Endodermal cell (in vitro differentiated cells): ENCODE results near the gene DNAJC1. TPM values are rescaled to one million over a fixed set of nuclear protein-coding genes. Genes with fewer than 3 reads are reported as not detected.
A peak's percentile ranks its signal among the peaks of the same experiment; 100 is the strongest.

Experiments used
- DNase-seq: peaks from one replicate; pipeline ENCODE4 v3.0.0-alpha.2; 2017
- H3K27ac ChIP-seq: 2 replicates; pipeline ENCODE4 v1.5.1; 2013; ENCODE audit warnings: mild to moderate bottlenecking, low read depth, low read length, moderate library complexity
- H3K27me3 ChIP-seq: 2 replicates; pipeline ENCODE4 v1.6.1; 2013; ENCODE audit warnings: mild to moderate bottlenecking, low read length, moderate library complexity; ENCODE audit not compliant: insufficient read depth, control insufficient read depth, poor library complexity, severe bottlenecking
- H3K36me3 ChIP-seq: 2 replicates; pipeline ENCODE4 v1.7.0; 2013; ENCODE audit warnings: mild to moderate bottlenecking, low read length, moderate library complexity; ENCODE audit not compliant: control insufficient read depth, insufficient read depth
- H3K4me1 ChIP-seq: one replicate; pipeline ENCODE4 v1.7.0; 2013; ENCODE audit warnings: low read length; ENCODE audit not compliant: control insufficient read depth, insufficient read depth
- H3K4me3 ChIP-seq: 2 replicates; pipeline ENCODE4 v1.5.1; 2013; ENCODE audit warnings: mild to moderate bottlenecking, low read length, moderate library complexity
- H3K9ac ChIP-seq: 2 replicates; pipeline ENCODE4 v1.6.1; 2013; ENCODE audit warnings: mild to moderate bottlenecking, low read length, moderate library complexity; ENCODE audit not compliant: poor library complexity, severe bottlenecking; ENCODE audit errors: extremely low read depth
- H3K9me3 ChIP-seq: 2 replicates; pipeline ENCODE4 v1.6.1; 2013; ENCODE audit warnings: mild to moderate bottlenecking, low read length, moderate library complexity; ENCODE audit not compliant: control insufficient read depth
- H3K27ac Mint-ChIP-seq: 2 replicates; pipeline ENCODE4 v1.8.0; 2020; ENCODE audit warnings: mixed read lengths
- H3K27me3 Mint-ChIP-seq: 2 replicates; pipeline ENCODE4 v1.8.0; 2021; ENCODE audit warnings: mild to moderate bottlenecking, mixed read lengths; ENCODE audit not compliant: insufficient read depth
- H3K36me3 Mint-ChIP-seq: 2 replicates; pipeline ENCODE4 v1.8.0; 2020; ENCODE audit warnings: low read depth, mixed read lengths
- H3K4me1 Mint-ChIP-seq: 2 replicates; pipeline ENCODE4 v1.8.0; 2020; ENCODE audit warnings: mixed read lengths
- H3K4me3 Mint-ChIP-seq: 2 replicates; pipeline ENCODE4 v1.8.0; 2020; ENCODE audit warnings: mild to moderate bottlenecking, moderate library complexity, mixed read lengths
- H3K9me3 Mint-ChIP-seq: 2 replicates; pipeline ENCODE4 v1.8.0; 2020; ENCODE audit warnings: mild to moderate bottlenecking, mixed read lengths
- WGBS, 2 experiments: methylation state at CpG; one replicate each; pipeline versions ENCODE4 v1.1.5 to v1.1.7; 2013; ENCODE audit warnings: missing lambda C conversion rate in 2 of 2, mixed read lengths in 1 of 2; ENCODE audit not compliant: insufficient coverage in 1 of 2, insufficient read length in 1 of 2; 5-methylcytosine and 5-hydroxymethylcytosine counted together
- total RNA-seq, 2 donors: library from RNA; stranded (reverse); fragmentation: NEBNext Ultra II Directional in 1 of 2; extraction: Animal tissue kit (Norgen Biotek cat#: 25700) in 1 of 2; gene quantifications; 2 replicates in 1 of 2; 3 replicates in 1 of 2; pipeline ENCODE4 v1.2.1, GENCODE V29; 2021
- TF ChIP-seq, protein P1 (sequence below): fragments of 200-600 bp; sonication (generic); conservative IDR thresholded peaks from 2 replicates; pipeline ENCODE4 v1.5.0; 2021; ENCODE audit warnings: antibody characterized with exemption, mild to moderate bottlenecking

Gene DNAJC1
- total RNA-seq, 2 donors from 2014 or later = 23.5 to 30.4 TPM

DNA sequence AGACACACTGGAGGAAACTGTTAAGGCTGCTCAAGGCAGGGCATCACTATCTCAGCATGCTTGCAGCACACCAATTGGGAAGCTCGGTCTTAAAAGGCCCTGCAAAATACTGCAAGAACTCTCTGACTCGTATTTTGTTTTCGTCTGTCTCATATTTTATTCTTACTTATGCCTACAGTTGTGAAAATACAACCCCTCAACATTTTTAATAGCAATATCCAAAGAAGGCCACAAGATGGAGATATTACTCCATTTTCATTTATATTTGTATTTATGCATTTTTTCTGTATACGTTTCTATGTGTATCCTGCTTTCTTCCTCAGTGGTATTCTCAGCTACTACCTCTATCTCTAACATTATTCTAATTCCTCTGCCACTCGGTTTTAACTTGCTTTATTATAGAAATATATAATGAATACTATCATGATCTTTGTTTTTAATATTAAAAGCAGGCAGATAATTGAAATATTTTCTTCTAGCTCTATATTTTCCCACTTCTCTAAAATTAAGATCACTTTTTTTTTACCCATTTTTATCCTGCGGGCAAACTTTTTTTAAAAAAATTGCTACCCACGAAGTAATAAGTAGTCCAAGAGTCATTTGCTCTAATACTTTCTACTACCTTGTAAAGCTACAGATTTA is 10.0 kb downstream of the DNAJC1 start:
- Mint-ChIP-seq H3K4me1 (peaks cover 3% of the 10 kb centered on the region), H3K4me3 (no peak overlapping the region), H3K27ac (no peak overlapping the region), H3K27me3 (no peaks in the 10 kb centered on the region), H3K9me3 (no peaks in the 10 kb centered on the region), H3K36me3 (no peaks in the 10 kb centered on the region)
- DNase-seq = no peak
- no peaks in the 10 kb centered on the region for H3K4me1 ChIP-seq
- H3K27me3 ChIP-seq = no peaks in the 10 kb centered on the region
- H3K9ac ChIP-seq = no peak overlapping the region
- H3K9me3 ChIP-seq = no peaks in the 10 kb centered on the region
- no peak overlapping the region for H3K4me3 ChIP-seq
- H3K27ac ChIP-seq = no peak overlapping the region
- TF ChIP-seq, protein P1, sequence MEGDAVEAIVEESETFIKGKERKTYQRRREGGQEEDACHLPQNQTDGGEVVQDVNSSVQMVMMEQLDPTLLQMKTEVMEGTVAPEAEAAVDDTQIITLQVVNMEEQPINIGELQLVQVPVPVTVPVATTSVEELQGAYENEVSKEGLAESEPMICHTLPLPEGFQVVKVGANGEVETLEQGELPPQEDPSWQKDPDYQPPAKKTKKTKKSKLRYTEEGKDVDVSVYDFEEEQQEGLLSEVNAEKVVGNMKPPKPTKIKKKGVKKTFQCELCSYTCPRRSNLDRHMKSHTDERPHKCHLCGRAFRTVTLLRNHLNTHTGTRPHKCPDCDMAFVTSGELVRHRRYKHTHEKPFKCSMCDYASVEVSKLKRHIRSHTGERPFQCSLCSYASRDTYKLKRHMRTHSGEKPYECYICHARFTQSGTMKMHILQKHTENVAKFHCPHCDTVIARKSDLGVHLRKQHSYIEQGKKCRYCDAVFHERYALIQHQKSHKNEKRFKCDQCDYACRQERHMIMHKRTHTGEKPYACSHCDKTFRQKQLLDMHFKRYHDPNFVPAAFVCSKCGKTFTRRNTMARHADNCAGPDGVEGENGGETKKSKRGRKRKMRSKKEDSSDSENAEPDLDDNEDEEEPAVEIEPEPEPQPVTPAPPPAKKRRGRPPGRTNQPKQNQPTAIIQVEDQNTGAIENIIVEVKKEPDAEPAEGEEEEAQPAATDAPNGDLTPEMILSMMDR = peak; percentile 75
- 87 to 90% methylated on average over 3 to 6 of the region's 7 CpGs for WGBS, 2 experiments
- no peaks in the 10 kb centered on the region for H3K36me3 ChIP-seq

- DNase-seq = no peak
- Histone ChIP-seq H3K9me3 (peaks cover under 1% of the 10 kb centered on the region), H3K36me3 (no peaks in the 10 kb centered on the region), H3K27me3 (no peaks in the 10 kb centered on the region), H3K4me1 (no peaks in the 10 kb centered on the region), H3K9ac (no peak overlapping the region), H3K4me3 (no peak overlapping the region), H3K27ac (no peak overlapping the region)
- H3K36me3 Mint-ChIP-seq = no peaks in the 10 kb centered on the region
- no peaks in the 10 kb centered on the region for H3K9me3 Mint-ChIP-seq
- H3K27ac Mint-ChIP-seq = no peak overlapping the region
- TF ChIP-seq, protein P1 = no peak
- no peak overlapping the region for H3K4me3 Mint-ChIP-seq
- H3K27me3 Mint-ChIP-seq = no peaks in the 10 kb centered on the region
- peaks cover 3% of the 10 kb centered on the region for H3K4me1 Mint-ChIP-seq
- 95 to 96% methylated on average over 6 to 7 of the region's 8 CpGs for WGBS, 2 experiments
These were observed 11.7 kb downstream of the DNAJC1 start for GRCh38 chr10:21991785-21992184.

DNA sequence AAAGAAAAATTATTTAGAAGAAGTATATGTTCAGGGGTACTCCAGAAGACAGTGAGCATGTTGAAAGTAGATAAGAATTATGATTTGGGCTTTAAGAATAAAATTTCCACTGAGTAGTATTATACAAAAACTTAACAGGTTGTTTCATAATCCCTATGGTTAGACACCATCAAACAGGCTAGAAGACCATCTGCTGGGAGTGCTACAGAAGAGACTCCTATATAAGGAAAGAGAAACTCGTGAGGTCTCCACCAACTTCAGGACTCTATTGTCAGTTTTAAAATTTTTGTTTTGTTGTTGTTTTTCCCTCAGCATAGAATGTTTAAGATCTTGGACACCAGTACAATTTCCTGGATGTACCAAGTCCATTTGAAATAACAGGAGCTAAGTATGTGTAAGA is 13.1 kb downstream of the DNAJC1 start:
- Histone ChIP-seq H3K4me3 (no peak overlapping the region), H3K9me3 (peaks cover 10% of the 10 kb centered on the region), H3K27ac (no peak overlapping the region), H3K9ac (no peak overlapping the region), H3K4me1 (no peaks in the 10 kb centered on the region), H3K36me3 (no peaks in the 10 kb centered on the region), H3K27me3 (no peaks in the 10 kb centered on the region)
- H3K36me3 Mint-ChIP-seq = peaks cover 4% of the 10 kb centered on the region
- H3K27ac Mint-ChIP-seq = no peak overlapping the region
- TF ChIP-seq, protein P1 = no peak
- H3K4me3 Mint-ChIP-seq = no peak overlapping the region
- DNase-seq = no peak
- no peaks in the 10 kb centered on the region for H3K27me3 Mint-ChIP-seq
- peaks cover 3% of the 10 kb centered on the region for H3K4me1 Mint-ChIP-seq
- H3K9me3 Mint-ChIP-seq = peaks cover 2% of the 10 kb centered on the region
- WGBS, 2 experiments = 79% methylated on average over 1 of the region's 1 CpG; no CpG with 5 or more reads in 1 of the 2 experiments
